Astrocyte (in vitro differentiated cells and primary cell): ENCODE measurements around the gene WASHC4. TPM values are rescaled to one million over a fixed set of nuclear protein-coding genes. Genes with fewer than 3 reads are reported as not detected.
A peak's percentile ranks its signal among the peaks of the same experiment; 100 is the strongest.

Experiments
- DNase-seq: peaks from one replicate; pipeline ENCODE4 v3.0.0-alpha.2; 2010; ENCODE audit warnings: low read depth
- FAIRE-seq: peaks from 2 replicates; lab custom pipeline; 2011; peaks lifted over from hg19 to GRCh38; lab: Jason Lieb, UNC
- H2AFZ ChIP-seq: 2 replicates; pipeline ENCODE4 v1.6.0; 2012; ENCODE audit warnings: low read depth, low read length, inconsistent platforms
- H3K27ac ChIP-seq: 2 replicates; pipeline ENCODE4 v1.5.1; 2011; ENCODE audit warnings: low read depth, low read length, inconsistent platforms
- H3K27me3 ChIP-seq: 2 replicates; pipeline ENCODE4 v1.6.0; 2011; ENCODE audit warnings: low read length, inconsistent platforms; ENCODE audit not compliant: insufficient read depth
- H3K36me3 ChIP-seq: 2 replicates; pipeline ENCODE4 v1.5.1; 2011; ENCODE audit warnings: low read length, inconsistent platforms; ENCODE audit not compliant: insufficient read depth
- H3K4me1 ChIP-seq: 2 replicates; pipeline ENCODE4 v1.5.1; 2011; ENCODE audit warnings: low read length, inconsistent platforms; ENCODE audit not compliant: insufficient read depth
- H3K4me2 ChIP-seq: 2 replicates; pipeline ENCODE4 v1.6.0; 2012; ENCODE audit warnings: low read length, inconsistent platforms
- H3K4me3 ChIP-seq: 2 replicates; pipeline ENCODE4 v1.5.1; 2011; ENCODE audit warnings: low read depth, mild to moderate bottlenecking, low read length, inconsistent platforms; ENCODE audit not compliant: insufficient read depth
- H3K79me2 ChIP-seq: 2 replicates; pipeline ENCODE4 v1.6.0; 2012; ENCODE audit warnings: mild to moderate bottlenecking, low read length, inconsistent platforms; ENCODE audit not compliant: insufficient read depth
- H3K9ac ChIP-seq: 2 replicates; pipeline ENCODE4 v1.6.0; 2012; ENCODE audit warnings: mild to moderate bottlenecking, low read length, inconsistent platforms
- H3K9me3 ChIP-seq: 2 replicates; pipeline ENCODE4 v1.5.1; 2012; ENCODE audit warnings: low read depth, mild to moderate bottlenecking, low read length, inconsistent platforms; ENCODE audit not compliant: insufficient read depth
- H4K20me1 ChIP-seq: 2 replicates; pipeline ENCODE4 v1.6.0; 2012; ENCODE audit warnings: low read length, inconsistent platforms; ENCODE audit not compliant: insufficient read depth
- H3K27ac Mint-ChIP-seq: one replicate; pipeline ENCODE4 v1.8.0; 2021; ENCODE audit warnings: mild to moderate bottlenecking, mixed read lengths; ENCODE audit not compliant: unreplicated experiment
- H3K27me3 Mint-ChIP-seq: one replicate; pipeline ENCODE4 v1.8.0; 2021; ENCODE audit warnings: low read depth, mixed read lengths; ENCODE audit not compliant: unreplicated experiment
- H3K36me3 Mint-ChIP-seq: one replicate; pipeline ENCODE4 v1.8.0; 2021; ENCODE audit warnings: low read depth, mixed read lengths; ENCODE audit not compliant: unreplicated experiment
- H3K4me1 Mint-ChIP-seq: one replicate; pipeline ENCODE4 v1.8.0; 2021; ENCODE audit warnings: low read depth, mixed read lengths; ENCODE audit not compliant: unreplicated experiment
- H3K4me3 Mint-ChIP-seq: one replicate; pipeline ENCODE4 v1.8.0; 2021; ENCODE audit warnings: mild to moderate bottlenecking, moderate library complexity, mixed read lengths; ENCODE audit not compliant: unreplicated experiment
- H3K9me3 Mint-ChIP-seq: one replicate; pipeline ENCODE4 v1.8.0; 2021; ENCODE audit warnings: mild to moderate bottlenecking, mixed read lengths; ENCODE audit not compliant: unreplicated experiment
- CTCF ChIP-seq: IDR thresholded peaks from 2 replicates; pipeline ENCODE4 v1.5.1; 2011; ENCODE audit warnings: low read depth, mild to moderate bottlenecking, inconsistent platforms, low read length, moderate library complexity; ENCODE audit not compliant: insufficient read depth
- EZH2 ChIP-seq: IDR thresholded peaks from 2 replicates; pipeline ENCODE4 v1.6.1; 2012; ENCODE audit warnings: mild to moderate bottlenecking, low read length, inconsistent platforms; ENCODE audit not compliant: insufficient read depth
- total RNA-seq: library from RNA; stranded (reverse); gene quantifications from 2 replicates; pipeline ENCODE4 v1.2.1, GENCODE V29; 2021

The WASHC4 gene
- total RNA-seq, 1 donor from 2014 or later, result 51.1 TPM

- Histone ChIP-seq H3K4me3 (no peak overlapping the region), H3K79me2 (peaks cover 14% of the 10 kb centered on the region), H3K9ac (no peak overlapping the region), H2AFZ (no peak overlapping the region), H4K20me1 (peaks cover 17% of the 10 kb centered on the region), H3K27me3 (no peaks in the 10 kb centered on the region), H3K4me1 (no peaks in the 10 kb centered on the region), H3K9me3 (no peaks in the 10 kb centered on the region), H3K36me3 (no peaks in the 10 kb centered on the region), H3K4me2 (no peak overlapping the region), H3K27ac (no peak overlapping the region)
- FAIRE-seq, result no peak
- TF ChIP-seq EZH2 (no peak), CTCF (no peak)
- Mint-ChIP-seq H3K4me3 (peak overlapping the region; percentile 55), H3K4me1 (peaks cover 18% of the 10 kb centered on the region), H3K9me3 (peaks cover 2% of the 10 kb centered on the region), H3K36me3 (peaks cover 6% of the 10 kb centered on the region), H3K27ac (no peak overlapping the region), H3K27me3 (no peaks in the 10 kb centered on the region)
- no peak for DNase-seq
These were observed 28.6 kb upstream of the WASHC4 start for GRCh38 chr12:105078712-105079570.

- no peak overlapping the region for H2AFZ ChIP-seq
- DNase-seq, result no peak
- Mint-ChIP-seq H3K27me3 (no peaks in the 10 kb centered on the region), H3K4me1 (peaks cover 9% of the 10 kb centered on the region), H3K36me3 (peaks cover 4% of the 10 kb centered on the region), H3K4me3 (peak overlapping the region; percentile 97), H3K9me3 (no peaks in the 10 kb centered on the region), H3K27ac (peak overlapping the region; percentile 95)
- H3K9ac ChIP-seq, result peak overlapping the region; percentile 86
- H3K9me3 ChIP-seq, result no peaks in the 10 kb centered on the region
- no peaks in the 10 kb centered on the region for H3K36me3 ChIP-seq
- no peak overlapping the region for H3K27ac ChIP-seq
- peaks cover 2% of the 10 kb centered on the region for H3K27me3 ChIP-seq
- peak overlapping the region; percentile 90 for H3K4me2 ChIP-seq
- peaks cover 14% of the 10 kb centered on the region for H3K79me2 ChIP-seq
- H3K4me3 ChIP-seq, result peak overlapping the region; percentile 75
- FAIRE-seq, result no peak
- H3K4me1 ChIP-seq, result no peaks in the 10 kb centered on the region
- peaks cover 7% of the 10 kb centered on the region for H4K20me1 ChIP-seq
- TF ChIP-seq EZH2 (no peak), CTCF (no peak)
These were observed 24.5 kb upstream of the WASHC4 start for GRCh38 chr12:105083031-105083430.

GRCh38 chr12:105083551-105084105 is 23.9 kb upstream of the WASHC4 start:
- TF ChIP-seq CTCF (no peak), EZH2 (no peak)
- H3K27ac ChIP-seq, result peak overlapping the region; percentile 46

More at GRCh38 chr12:105083551-105084105, 23.9 kb upstream of the WASHC4 start:
- peak overlapping the region; percentile 86 for H3K9ac ChIP-seq
- H3K36me3 ChIP-seq, result no peaks in the 10 kb centered on the region
- peak overlapping the region; percentile 95 for H3K27ac Mint-ChIP-seq
- H3K4me3 Mint-ChIP-seq, result peak overlapping the region; percentile 97
- no peak for FAIRE-seq
- peak; percentile 63 for DNase-seq
- no peaks in the 10 kb centered on the region for H3K27me3 Mint-ChIP-seq
- H3K9me3 Mint-ChIP-seq, result no peaks in the 10 kb centered on the region
- peaks cover 14% of the 10 kb centered on the region for H3K79me2 ChIP-seq
- no peaks in the 10 kb centered on the region for H3K9me3 ChIP-seq
- peaks cover 2% of the 10 kb centered on the region for H3K36me3 Mint-ChIP-seq
- H3K4me3 ChIP-seq, result peak overlapping the region; percentile 75
- peak overlapping the region; percentile 78 for H2AFZ ChIP-seq
- peaks cover 2% of the 10 kb centered on the region for H3K27me3 ChIP-seq
- H3K4me2 ChIP-seq, result peak overlapping the region; percentile 90
- H3K4me1 Mint-ChIP-seq, result peaks cover 9% of the 10 kb centered on the region
- no peaks in the 10 kb centered on the region for H3K4me1 ChIP-seq
- peaks cover 4% of the 10 kb centered on the region for H4K20me1 ChIP-seq
